Neuronal stem cell (in vitro differentiated cells): ENCODE data around the gene RHOC.

Source experiments
- DNase-seq: peaks from one replicate; pipeline ENCODE4 v3.0.0-alpha.2; 2013; ENCODE audit warnings: low spot score
- H2AFZ ChIP-seq: one replicate; pipeline ENCODE4 v1.6.1; 2013; ENCODE audit warnings: mild to moderate bottlenecking, low read length, inconsistent platforms
- H2AK5ac ChIP-seq: 2 replicates; pipeline ENCODE4 v1.6.1; 2013; ENCODE audit warnings: low read depth, mild to moderate bottlenecking, inconsistent platforms, low read length, moderate library complexity, mixed read lengths
- H2BK120ac ChIP-seq: 2 replicates; pipeline ENCODE4 v1.6.1; 2013; ENCODE audit warnings: low read depth, mild to moderate bottlenecking, inconsistent platforms, low read length, moderate library complexity, mixed read lengths
- H2BK12ac ChIP-seq: one replicate; pipeline ENCODE4 v1.6.1; 2013; ENCODE audit warnings: low read length, inconsistent platforms
- H2BK15ac ChIP-seq: 2 replicates; pipeline ENCODE4 v1.6.1; 2013; ENCODE audit warnings: mild to moderate bottlenecking, low read length, inconsistent platforms, mixed read lengths
- H2BK5ac ChIP-seq: one replicate; pipeline ENCODE4 v1.6.1; 2013; ENCODE audit warnings: inconsistent platforms, mild to moderate bottlenecking, low read length, moderate library complexity
- H3K14ac ChIP-seq: one replicate; pipeline ENCODE4 v1.6.1; 2013; ENCODE audit warnings: low read length, inconsistent platforms
- H3K18ac ChIP-seq: 2 replicates; pipeline ENCODE4 v1.6.1; 2013; ENCODE audit warnings: low read length, inconsistent platforms
- H3K23ac ChIP-seq: 2 replicates; pipeline ENCODE4 v1.6.1; 2013; ENCODE audit warnings: low read depth, mild to moderate bottlenecking, mixed read lengths, low read length, inconsistent platforms; ENCODE audit not compliant: poor library complexity
- H3K27ac ChIP-seq: replicated peaks from 3 replicates; pipeline ENCODE4 v1.5.1; 2013; ENCODE audit warnings: low read length, inconsistent platforms
- H3K27me3 ChIP-seq, 3 experiments: 2 replicates each; pipeline ENCODE4 v1.6.1; 2013; ENCODE audit warnings: low read length in 3 of 3, mild to moderate bottlenecking in 2 of 3, inconsistent platforms in 1 of 3, low read depth in 1 of 3, mixed read lengths in 1 of 3, moderate library complexity in 1 of 3; ENCODE audit not compliant: control insufficient read depth in 3 of 3, insufficient read depth in 3 of 3
- H3K36me3 ChIP-seq, 2 donors: replicated peaks in 1 of 2; 2 replicates each; pipeline ENCODE4 v1.6.1; 2013; ENCODE audit warnings: low read length in 2 of 2; ENCODE audit not compliant: control insufficient read depth in 2 of 2, insufficient read depth in 2 of 2
- H3K4ac ChIP-seq: 2 replicates; pipeline ENCODE4 v1.6.1; 2013; ENCODE audit warnings: inconsistent platforms, mild to moderate bottlenecking, low read length, moderate library complexity
- H3K4me1 ChIP-seq, 2 donors: 1 replicate in 1 of 2; 2 replicates in 1 of 2; pipeline ENCODE4 v1.6.1; 2013; ENCODE audit warnings: low read length in 2 of 2, low read depth in 1 of 2; ENCODE audit not compliant: control insufficient read depth in 2 of 2, insufficient read depth in 1 of 2
- H3K4me2 ChIP-seq: one replicate; pipeline ENCODE4 v1.6.1; 2013; ENCODE audit warnings: mild to moderate bottlenecking, low read length, inconsistent platforms; ENCODE audit not compliant: insufficient read depth, poor library complexity, severe bottlenecking
- H3K4me3 ChIP-seq, 2 donors: 2 replicates each; pipeline ENCODE4 v1.5.1; 2013; ENCODE audit warnings: low read length in 2 of 2, mild to moderate bottlenecking in 2 of 2, inconsistent platforms in 1 of 2, moderate library complexity in 1 of 2
- H3K79me1 ChIP-seq: one replicate; pipeline ENCODE4 v1.6.1; 2013; ENCODE audit warnings: low read depth, mild to moderate bottlenecking, inconsistent platforms, low read length, moderate library complexity
- H3K9ac ChIP-seq: one replicate; pipeline ENCODE4 v1.6.1; 2013; ENCODE audit warnings: mild to moderate bottlenecking, low read depth, low read length, inconsistent platforms; ENCODE audit not compliant: poor library complexity
- H3K9me3 ChIP-seq, 2 donors: replicated peaks in 1 of 2; 2 replicates each; pipeline versions ENCODE3 to v1.6.1; 2013; ENCODE audit warnings: low read length in 2 of 2, mild to moderate bottlenecking in 2 of 2, inconsistent platforms in 1 of 2, low read depth in 1 of 2, mixed read lengths in 1 of 2, moderate library complexity in 1 of 2; ENCODE audit not compliant: control insufficient read depth in 2 of 2, insufficient read depth in 1 of 2
- H4K8ac ChIP-seq: one replicate; pipeline ENCODE4 v1.6.1; 2013; ENCODE audit warnings: low read depth, mild to moderate bottlenecking, inconsistent platforms, low read length, moderate library complexity
- H4K91ac ChIP-seq: one replicate; pipeline ENCODE4 v1.6.1; 2013; ENCODE audit warnings: low read length, low read depth, mild to moderate bottlenecking, inconsistent platforms; ENCODE audit not compliant: poor library complexity
- WGBS, 2 donors: extraction: QIAGEN DNeasy Blood & Tissue Kit; methylation state at CpG; one replicate each; pipeline ENCODE4 v1.1.7; 2013; ENCODE audit warnings: missing lambda C conversion rate in 2 of 2, mixed read lengths in 1 of 2; ENCODE audit not compliant: insufficient read length in 2 of 2, insufficient replicate concordance in 1 of 2; ENCODE audit errors: extremely low coverage in 2 of 2; 5-methylcytosine and 5-hydroxymethylcytosine counted together

Gene RHOC

DNA sequence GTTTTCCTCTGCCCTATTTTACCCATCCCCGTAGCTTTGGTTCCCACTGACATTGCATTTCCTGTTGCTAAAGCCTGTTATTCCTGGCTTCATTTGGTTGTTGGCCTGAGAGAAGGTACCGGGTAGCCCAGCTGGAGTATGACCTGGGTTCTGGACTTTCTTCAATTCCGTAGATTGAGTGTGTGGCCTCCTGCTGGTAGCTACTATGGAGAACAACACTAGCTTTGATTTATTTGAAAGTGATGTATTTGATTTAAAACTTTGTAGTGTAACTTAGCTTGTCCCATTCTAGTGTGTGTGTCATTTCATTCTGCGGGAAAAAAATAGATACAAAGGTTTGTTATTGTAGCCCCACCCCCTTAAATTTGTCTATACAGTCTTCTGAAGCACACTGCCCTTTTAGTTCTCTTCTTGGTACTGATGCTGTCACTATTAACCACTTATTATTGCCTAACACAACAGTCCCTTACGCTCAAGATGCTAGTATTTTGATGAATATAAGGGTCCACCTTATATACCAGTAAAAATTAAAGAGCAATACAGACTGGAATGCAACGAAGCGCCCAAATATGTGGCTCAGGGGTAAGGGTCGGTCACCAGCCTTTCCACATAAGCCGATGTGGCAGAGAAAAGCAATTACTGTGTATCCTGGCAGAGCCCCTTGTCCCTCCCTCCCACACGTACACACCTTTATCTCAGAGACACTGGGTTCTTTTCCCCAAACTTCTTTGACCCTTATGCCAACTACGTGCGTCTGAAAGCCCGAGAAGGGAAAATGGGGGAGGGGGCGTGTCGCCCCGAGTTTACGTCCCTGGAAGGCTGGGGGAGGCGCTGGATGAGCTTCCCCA lies 33.1 kb downstream of the RHOC start:
- peak overlapping the region; percentile 86 for H3K27ac ChIP-seq
- peak overlapping the region; percentile 80 to 93 for H3K4me3 ChIP-seq
- H2BK12ac ChIP-seq = no peak overlapping the region
- no peak overlapping the region for H3K18ac ChIP-seq
- no CpG with 5 or more reads among the region's 18 CpGs for WGBS, 2 donors
- peak overlapping the region; percentile 4 for H3K23ac ChIP-seq
- H3K79me1 ChIP-seq = no peaks in the 10 kb centered on the region
- peak overlapping the region; percentile 91 for H2AFZ ChIP-seq
- H3K4me2 ChIP-seq = peak overlapping the region; percentile 86
- H2AK5ac ChIP-seq = no peak overlapping the region
- H3K9me3 ChIP-seq = no peaks in the 10 kb centered on the region
- no peak for DNase-seq
- H2BK5ac ChIP-seq = no peak overlapping the region
- no peak overlapping the region for H2BK15ac ChIP-seq
- H3K4ac ChIP-seq = no peak overlapping the region
- H3K14ac ChIP-seq = no peak overlapping the region
- H3K27me3 ChIP-seq = no peaks in the 10 kb centered on the region
- no peak overlapping the region for H3K9ac ChIP-seq
- H4K8ac ChIP-seq = no peak overlapping the region
- H3K36me3 ChIP-seq = peaks cover 2 to 66% of the 10 kb centered on the region in 2 donors
- H2BK120ac ChIP-seq = no peak overlapping the region
- H4K91ac ChIP-seq = no peak overlapping the region
- peaks cover 6 to 10% of the 10 kb centered on the region in 2 donors for H3K4me1 ChIP-seq

DNA sequence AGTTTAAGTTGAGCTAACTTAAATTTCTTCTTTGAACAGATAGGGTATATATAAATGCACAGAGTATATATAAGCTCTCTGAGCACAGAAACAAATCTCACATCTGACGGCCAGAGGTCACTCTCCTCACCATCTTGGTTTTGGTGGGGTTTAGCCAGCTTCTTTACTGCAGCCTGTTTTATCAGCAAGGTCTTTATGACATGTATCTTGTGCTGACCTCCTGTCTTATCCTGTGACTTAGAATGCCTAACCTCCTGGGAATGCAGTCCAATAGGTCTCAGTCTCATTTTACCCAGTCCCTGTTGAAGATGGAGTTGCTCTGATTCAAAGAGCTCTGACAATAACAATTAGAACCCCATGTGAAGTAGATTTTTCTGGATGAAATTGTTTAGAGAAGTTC lies 34.1 kb downstream of the RHOC start:
- Histone ChIP-seq H3K4me3 (no peak overlapping the region), H3K4me2 (no peak overlapping the region), H2AK5ac (no peak overlapping the region), H3K9ac (no peak overlapping the region), H3K14ac (no peak overlapping the region), H2BK12ac (no peak overlapping the region), H3K4me1 (peaks cover 3 to 10% of the 10 kb centered on the region in 2 donors), H3K36me3 (peaks cover 2 to 67% of the 10 kb centered on the region in 2 donors), H4K91ac (no peak overlapping the region), H3K27me3 (no peaks in the 10 kb centered on the region), H3K9me3 (no peaks in the 10 kb centered on the region), H3K79me1 (no peaks in the 10 kb centered on the region), H2BK5ac (no peak overlapping the region), H3K4ac (no peak overlapping the region), H2AFZ (no peak overlapping the region), H2BK120ac (no peak overlapping the region), H4K8ac (no peak overlapping the region), H2BK15ac (no peak overlapping the region), H3K23ac (no peak overlapping the region), H3K18ac (no peak overlapping the region), H3K27ac (no peak overlapping the region)
- no peak for DNase-seq
- WGBS, 2 donors = no CpG with 5 or more reads among the region's 1 CpG

DNA sequence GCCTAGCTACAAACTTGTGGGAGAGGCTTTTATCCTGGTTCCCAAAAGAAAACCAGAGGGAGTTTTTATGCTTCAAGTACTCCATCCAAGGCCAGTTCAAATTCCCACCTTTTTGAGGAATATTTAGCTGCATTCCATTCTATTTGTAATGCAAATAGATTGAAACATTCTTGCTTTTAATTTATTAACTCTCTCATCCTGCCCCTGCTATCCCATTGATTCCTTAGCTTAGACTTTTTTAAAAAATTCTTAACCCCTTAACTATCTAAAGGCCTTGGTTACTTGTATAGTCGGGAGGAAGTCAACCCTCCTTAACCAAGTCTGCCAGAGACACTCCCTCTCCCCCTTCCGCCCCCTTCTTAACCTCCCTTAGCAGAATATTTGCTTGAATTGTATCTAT lies 34.9 kb downstream of the RHOC start:
- no peak for DNase-seq
- Histone ChIP-seq H2BK15ac (no peak overlapping the region), H3K9me3 (no peaks in the 10 kb centered on the region), H3K4me2 (no peak overlapping the region), H2AK5ac (no peak overlapping the region), H4K91ac (no peak overlapping the region), H3K27ac (no peak overlapping the region), H3K23ac (no peak overlapping the region), H3K27me3 (no peaks in the 10 kb centered on the region), H2BK5ac (no peak overlapping the region), H3K4me1 (peaks cover 3 to 10% of the 10 kb centered on the region in 2 donors), H3K4me3 (no peak overlapping the region), H3K4ac (no peak overlapping the region), H3K14ac (no peak overlapping the region), H2BK12ac (no peak overlapping the region), H3K18ac (no peak overlapping the region), H3K79me1 (no peaks in the 10 kb centered on the region), H3K36me3 (peaks cover 2 to 67% of the 10 kb centered on the region in 2 donors), H4K8ac (no peak overlapping the region), H2BK120ac (no peak overlapping the region), H3K9ac (no peak overlapping the region), H2AFZ (no peak overlapping the region)
- WGBS, 2 donors = no CpG with 5 or more reads among the region's 2 CpGs

DNA sequence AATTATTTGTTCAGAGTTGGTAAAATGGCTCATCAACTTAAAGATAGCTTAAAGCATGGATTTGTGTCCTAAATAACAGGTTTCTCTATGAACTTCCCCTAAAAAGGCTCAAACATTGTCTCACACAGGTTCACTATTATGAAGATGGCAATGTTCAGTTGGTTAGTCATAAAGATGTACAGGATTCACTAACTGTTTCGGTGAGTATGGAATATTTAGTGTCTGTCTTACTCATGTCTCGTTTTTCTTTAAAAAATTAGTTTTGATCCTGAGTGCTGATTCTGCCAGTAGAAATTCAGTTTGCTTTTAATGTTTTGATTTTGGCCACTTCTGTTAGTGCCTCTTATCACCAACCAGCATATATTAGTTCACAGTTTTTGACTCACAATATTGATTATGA lies 40.0 kb downstream of the RHOC start:
- no peaks in the 10 kb centered on the region for H3K27me3 ChIP-seq
- no peak overlapping the region for H3K4ac ChIP-seq
- no peak overlapping the region for H2BK15ac ChIP-seq
- no peak overlapping the region for H2AFZ ChIP-seq
- no peaks in the 10 kb centered on the region for H3K79me1 ChIP-seq
- no peaks in the 10 kb centered on the region for H3K4me1 ChIP-seq
- peaks cover 6 to 93% of the 10 kb centered on the region in 2 donors for H3K36me3 ChIP-seq
- no peak overlapping the region for H3K14ac ChIP-seq
- H3K9ac ChIP-seq = no peak overlapping the region
- H3K27ac ChIP-seq = no peak overlapping the region
- H3K18ac ChIP-seq = no peak overlapping the region
- H2BK120ac ChIP-seq = no peak overlapping the region
- no peak overlapping the region for H2AK5ac ChIP-seq
- DNase-seq = no peak
- H3K4me3 ChIP-seq = no peak overlapping the region
- no peak overlapping the region for H2BK5ac ChIP-seq
- WGBS, 2 donors = no CpG with 5 or more reads among the region's 2 CpGs
- no peak overlapping the region for H2BK12ac ChIP-seq
- no peak overlapping the region for H4K91ac ChIP-seq
- no peaks in the 10 kb centered on the region for H3K9me3 ChIP-seq
- H3K23ac ChIP-seq = no peak overlapping the region
- no peak overlapping the region for H3K4me2 ChIP-seq
- H4K8ac ChIP-seq = no peak overlapping the region
